ENCODE measurements around the gene CSMD2. TPM values are rescaled to one million over a fixed set of nuclear protein-coding genes. Genes with fewer than 3 reads are reported as not detected.

The CSMD2 gene
- total RNA-seq, 1 experiment from 2014 or later, result 0.22 TPM

GRCh38 chr1:34137411-34137810 lies 27.6 kb downstream of the CSMD2 start:
- Histone ChIP-seq H3K9me2 (ENCODE audit: insufficient read depth) (no peaks in the 10 kb centered on the region), H3K27ac (ENCODE audit: low read depth, low read length) (no peak overlapping the region), H3K9me3 (ENCODE audit: control insufficient read depth in 1 of 2, insufficient read depth in 1 of 2, low read depth in 1 of 2, low read length in 2 of 2) (no peaks in the 10 kb centered on the region), H2AFZ (ENCODE audit: low read depth, low read length, poor library complexity, severe bottlenecking) (no peak overlapping the region), H4K20me1 (ENCODE audit: insufficient read depth) (no peaks in the 10 kb centered on the region), H3K4me1 (ENCODE audit: control insufficient read depth in 1 of 2, insufficient read depth in 2 of 2, low read length in 2 of 2) (no peaks in the 10 kb centered on the region), H3K36me3 (ENCODE audit: control insufficient read depth in 1 of 2, insufficient read depth in 2 of 2, low read length in 2 of 2) (no peaks in the 10 kb centered on the region), H3K4me2 (ENCODE audit: low read length) (no peak overlapping the region), H3K79me2 (ENCODE audit: insufficient read depth, low read length) (no peaks in the 10 kb centered on the region), H3K4me3 (replicated peaks in 1 of 2; ENCODE audit: low read depth in 1 of 2, low read length in 2 of 2) (no peak overlapping the region), H3K27me3 (ENCODE audit: insufficient read depth, low read length) (peaks cover 26% of the 10 kb centered on the region), H3K9ac (ENCODE audit: low read length) (no peak overlapping the region)
- POLR2A ChIA-PET, result no interaction called here
- CTCF ChIA-PET, result no interaction called here
- TF ChIP-seq POLR2A (IDR thresholded peaks at IDR 0.05; ENCODE audit: borderline replicate concordance, extremely low read depth, insufficient read depth, insufficient read length) (no peak), SIN3A (IDR thresholded peaks at IDR 0.05; ENCODE audit: low read depth) (no peak), ZNF274 (IDR thresholded peaks at IDR 0.05; ENCODE audit: low read depth, low read length) (no peak), CEBPB (IDR thresholded peaks at IDR 0.05; ENCODE audit: low read depth) (no peak), EZH2 (IDR thresholded peaks at IDR 0.05) (no peak), TCF7L2 (IDR thresholded peaks at IDR 0.05; ENCODE audit: borderline replicate concordance, extremely low read depth, insufficient read depth, insufficient read length) (no peak), EGR1 (IDR thresholded peaks at IDR 0.05; ENCODE audit: low read depth) (no peak)
- RAD21 ChIA-PET (ENCODE audit: low non-redundant PET in 1 of 2, low total read pairs in 2 of 2, uncharacterized antibody in 2 of 2, unreplicated experiment in 2 of 2), result no interaction called here
- intact Hi-C loops (cut with micrococcal nuclease), result no loop called here
- no peak for DNase-seq (ENCODE audit: low read depth, low spot score)
- BruUV-seq (replicated peaks), result no TSS peak
- ATAC-seq, result no peak

GRCh38 chr1:34132161-34132420 lies 32.9 kb downstream of the CSMD2 start:
- Histone ChIP-seq H3K9ac (ENCODE audit: low read length) (no peak overlapping the region), H3K79me2 (ENCODE audit: insufficient read depth, low read length) (no peaks in the 10 kb centered on the region), H3K4me2 (ENCODE audit: low read length) (no peak overlapping the region), H2AFZ (ENCODE audit: low read depth, low read length, poor library complexity, severe bottlenecking) (no peak overlapping the region), H4K20me1 (ENCODE audit: insufficient read depth) (no peaks in the 10 kb centered on the region), H3K9me2 (ENCODE audit: insufficient read depth) (no peaks in the 10 kb centered on the region), H3K9me3 (ENCODE audit: control insufficient read depth in 1 of 2, insufficient read depth in 1 of 2, low read depth in 1 of 2, low read length in 2 of 2) (no peaks in the 10 kb centered on the region), H3K4me3 (replicated peaks in 1 of 2; ENCODE audit: low read depth in 1 of 2, low read length in 2 of 2) (no peak overlapping the region), H3K27ac (ENCODE audit: low read depth, low read length) (no peak overlapping the region), H3K4me1 (ENCODE audit: control insufficient read depth in 1 of 2, insufficient read depth in 2 of 2, low read length in 2 of 2) (no peaks in the 10 kb centered on the region), H3K27me3 (ENCODE audit: insufficient read depth, low read length) (peaks cover 19% of the 10 kb centered on the region; the same call in 1 of the 2 replicates), H3K36me3 (ENCODE audit: control insufficient read depth in 1 of 2, insufficient read depth in 2 of 2, low read length in 2 of 2) (no peaks in the 10 kb centered on the region)
- no TSS peak for BruUV-seq (replicated peaks)
- CTCF ChIA-PET, result no interaction called here
- intact Hi-C loops (cut with micrococcal nuclease), result no loop called here
- ATAC-seq (no peak), DNase-seq (ENCODE audit: low read depth, low spot score) (no peak)
- RAD21 ChIA-PET (ENCODE audit: low non-redundant PET in 1 of 2, low total read pairs in 2 of 2, uncharacterized antibody in 2 of 2, unreplicated experiment in 2 of 2), result no interaction called here
- POLR2A ChIA-PET, result no interaction called here
- TF ChIP-seq ZBTB33 (IDR thresholded peaks at IDR 0.05; ENCODE audit: extremely low read depth, insufficient replicate concordance, low read length) (no peak), SIN3A (IDR thresholded peaks at IDR 0.05; ENCODE audit: low read depth) (no peak), ZNF274 (IDR thresholded peaks at IDR 0.05; ENCODE audit: low read depth, low read length) (no peak), ZFX (IDR thresholded peaks at IDR 0.05) (no peak), EZH2 (IDR thresholded peaks at IDR 0.05) (no peak), YY1 (IDR thresholded peaks at IDR 0.05; ENCODE audit: extremely low read depth, insufficient replicate concordance, low read depth, low read length) (no peak), POLR2A (IDR thresholded peaks at IDR 0.05; ENCODE audit: borderline replicate concordance, extremely low read depth, insufficient read depth, insufficient read length) (no peak), CTCF (IDR thresholded peaks at IDR 0.05 in 2 of 3, conservative IDR thresholded peaks at IDR 0.05 in 1 of 3; ENCODE audit: borderline replicate concordance in 1 of 3, insufficient read depth in 1 of 3, low read depth in 2 of 3, low read length in 2 of 3) (no peak), FOSL1 (IDR thresholded peaks at IDR 0.05; ENCODE audit: low read depth) (no peak), CEBPB (IDR thresholded peaks at IDR 0.05; ENCODE audit: low read depth) (no peak), RAD21 (IDR thresholded peaks at IDR 0.05; ENCODE audit: low read depth) (no peak), ATF3 (IDR thresholded peaks at IDR 0.05) (no peak), SRF (IDR thresholded peaks at IDR 0.05; ENCODE audit: low read depth) (no peak), TCF7L2 (IDR thresholded peaks at IDR 0.05; ENCODE audit: borderline replicate concordance, extremely low read depth, insufficient read depth, insufficient read length) (no peak)
